Colonic mucosa (tissue), 4 donors: Measurements from ENCODE around the gene C14orf132. TPM values are rescaled to one million over a fixed set of nuclear protein-coding genes. Genes with fewer than 3 reads are reported as not detected.

Experiments
- DNase-seq: peaks from one replicate; pipeline ENCODE4 v3.0.0-alpha.2; 2020
- H3K27ac ChIP-seq: fragments of 200-600 bp; one replicate; pipeline ENCODE4 v1.8.0; 2021
- H3K27me3 ChIP-seq: fragments of 200-600 bp; one replicate; pipeline ENCODE4 v1.8.0; 2021
- H3K36me3 ChIP-seq: fragments of 200-600 bp; one replicate; pipeline ENCODE4 v1.8.0; 2021
- H3K4me1 ChIP-seq: fragments of 200-600 bp; one replicate; pipeline ENCODE4 v1.8.0; 2021; ENCODE audit warnings: mild to moderate bottlenecking
- H3K4me3 ChIP-seq: fragments of 200-600 bp; one replicate; pipeline ENCODE4 v1.8.0; 2021
- H3K9ac ChIP-seq, 2 donors: one replicate each; pipeline ENCODE4 v1.7.0; 2013; ENCODE audit warnings: control low read depth in 2 of 2, low read depth in 2 of 2, low read length in 2 of 2
- H3K9me3 ChIP-seq: fragments of 200-600 bp; one replicate; pipeline ENCODE4 v1.8.0; 2021
- intact Hi-C: fragments of 100-400 bp; cut with DNase I; formaldehyde crosslinking; loops from one replicate; pipeline ENCODE4 v1.14.1; 2022
- total RNA-seq, 2 donors: library from RNA; stranded (reverse); fragmentation: NEBNext Ultra II Directional in 1 of 2; extraction: Animal tissue kit (Norgen Biotek cat#: 25700) in 1 of 2; gene quantifications; one replicate each; pipeline ENCODE4 v1.2.1, GENCODE V29; 2021
- TF ChIP-seq, protein P1 (sequence below): fragments of 200-600 bp; IDR thresholded peaks from one replicate; pipeline ENCODE4 v1.8.0; 2022; ENCODE audit warnings: antibody characterized with exemption, mild to moderate bottlenecking
- donor health status: healthy.
- donor health status: DM: no; HTN: no; CAD: no.
- donor health status: DM: no; HTN: no; CAD: no.

C14orf132 gene
- total RNA-seq, 2 donors from 2014 or later, result 2.2 to 3.6 TPM

DNA sequence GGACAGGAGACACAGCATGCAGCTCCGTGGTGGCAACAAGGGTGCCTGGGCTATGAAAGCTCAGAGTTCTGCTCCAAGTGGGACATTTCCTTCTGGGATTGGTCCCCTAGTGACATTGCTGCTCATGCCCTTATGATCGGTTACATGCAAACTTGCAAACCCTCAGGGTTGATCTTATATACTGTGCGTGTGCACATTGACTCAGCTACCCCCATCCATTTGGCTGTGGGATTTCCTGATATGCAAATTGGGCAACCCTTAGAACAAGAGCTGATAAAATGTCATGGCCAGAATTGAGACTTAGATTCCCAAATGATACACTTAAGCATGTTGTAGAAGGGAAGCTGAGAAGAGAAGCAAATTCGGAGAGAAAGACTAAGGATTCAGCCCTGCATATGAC, 92.7 kb downstream of the C14orf132 start:
- Histone ChIP-seq H3K36me3 (no peaks in the 10 kb centered on the region), H3K27me3 (no peaks in the 10 kb centered on the region), H3K27ac (no peak overlapping the region), H3K4me3 (no peak overlapping the region), H3K9ac (no peak overlapping the region), H3K4me1 (no peaks in the 10 kb centered on the region), H3K9me3 (no peaks in the 10 kb centered on the region)
- DNase-seq, result no peak
- TF ChIP-seq, protein P1, sequence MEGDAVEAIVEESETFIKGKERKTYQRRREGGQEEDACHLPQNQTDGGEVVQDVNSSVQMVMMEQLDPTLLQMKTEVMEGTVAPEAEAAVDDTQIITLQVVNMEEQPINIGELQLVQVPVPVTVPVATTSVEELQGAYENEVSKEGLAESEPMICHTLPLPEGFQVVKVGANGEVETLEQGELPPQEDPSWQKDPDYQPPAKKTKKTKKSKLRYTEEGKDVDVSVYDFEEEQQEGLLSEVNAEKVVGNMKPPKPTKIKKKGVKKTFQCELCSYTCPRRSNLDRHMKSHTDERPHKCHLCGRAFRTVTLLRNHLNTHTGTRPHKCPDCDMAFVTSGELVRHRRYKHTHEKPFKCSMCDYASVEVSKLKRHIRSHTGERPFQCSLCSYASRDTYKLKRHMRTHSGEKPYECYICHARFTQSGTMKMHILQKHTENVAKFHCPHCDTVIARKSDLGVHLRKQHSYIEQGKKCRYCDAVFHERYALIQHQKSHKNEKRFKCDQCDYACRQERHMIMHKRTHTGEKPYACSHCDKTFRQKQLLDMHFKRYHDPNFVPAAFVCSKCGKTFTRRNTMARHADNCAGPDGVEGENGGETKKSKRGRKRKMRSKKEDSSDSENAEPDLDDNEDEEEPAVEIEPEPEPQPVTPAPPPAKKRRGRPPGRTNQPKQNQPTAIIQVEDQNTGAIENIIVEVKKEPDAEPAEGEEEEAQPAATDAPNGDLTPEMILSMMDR, result no peak
- intact Hi-C loops, result no loop called here

GRCh38 chr14:96134508-96134907, 95.3 kb downstream of the C14orf132 start:
- Histone ChIP-seq H3K4me3 (no peak overlapping the region), H3K9ac (no peak overlapping the region), H3K27me3 (no peaks in the 10 kb centered on the region), H3K36me3 (no peaks in the 10 kb centered on the region), H3K27ac (no peak overlapping the region), H3K4me1 (no peaks in the 10 kb centered on the region), H3K9me3 (no peaks in the 10 kb centered on the region)
- TF ChIP-seq, protein P1, result no peak
- intact Hi-C loops, result no loop called here
- DNase-seq, result no peak

DNA sequence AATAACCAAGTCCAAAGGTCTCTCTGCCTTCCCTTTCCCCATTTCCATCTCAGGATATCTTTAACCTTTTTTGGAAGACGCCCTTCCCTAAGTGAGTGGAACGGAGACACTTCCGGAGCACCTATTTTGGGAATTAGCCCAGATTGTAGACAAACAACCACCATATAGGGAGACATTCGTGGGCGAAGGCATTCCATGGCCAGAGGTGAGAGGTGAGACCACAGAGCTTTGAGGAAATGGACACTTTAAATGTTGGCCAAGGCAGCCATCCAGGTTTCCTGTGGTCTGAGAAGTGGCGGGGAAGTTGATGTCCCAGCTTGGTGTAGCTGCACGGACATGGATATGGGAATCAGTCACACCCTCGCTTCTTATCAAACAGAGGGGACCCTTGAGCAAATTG, 96.1 kb downstream of the C14orf132 start:
- no peak overlapping the region for H3K9ac ChIP-seq
- H3K36me3 ChIP-seq, result no peaks in the 10 kb centered on the region
- no peak for DNase-seq
- H3K4me1 ChIP-seq, result no peaks in the 10 kb centered on the region
- H3K27ac ChIP-seq, result no peak overlapping the region
- H3K4me3 ChIP-seq, result no peak overlapping the region
- intact Hi-C loops, result no loop called here
- TF ChIP-seq, protein P1, result no peak
- H3K9me3 ChIP-seq, result no peaks in the 10 kb centered on the region
- no peaks in the 10 kb centered on the region for H3K27me3 ChIP-seq

- no peak for DNase-seq
- Histone ChIP-seq H3K4me1 (no peaks in the 10 kb centered on the region), H3K9ac (no peak overlapping the region), H3K27me3 (no peaks in the 10 kb centered on the region), H3K27ac (no peak overlapping the region), H3K4me3 (no peak overlapping the region), H3K9me3 (no peaks in the 10 kb centered on the region), H3K36me3 (no peaks in the 10 kb centered on the region)
- intact Hi-C loops, result no loop called here
- TF ChIP-seq, protein P1, result no peak
Measured at GRCh38 chr14:96136371-96137005, 97.3 kb downstream of the C14orf132 start.

DNA sequence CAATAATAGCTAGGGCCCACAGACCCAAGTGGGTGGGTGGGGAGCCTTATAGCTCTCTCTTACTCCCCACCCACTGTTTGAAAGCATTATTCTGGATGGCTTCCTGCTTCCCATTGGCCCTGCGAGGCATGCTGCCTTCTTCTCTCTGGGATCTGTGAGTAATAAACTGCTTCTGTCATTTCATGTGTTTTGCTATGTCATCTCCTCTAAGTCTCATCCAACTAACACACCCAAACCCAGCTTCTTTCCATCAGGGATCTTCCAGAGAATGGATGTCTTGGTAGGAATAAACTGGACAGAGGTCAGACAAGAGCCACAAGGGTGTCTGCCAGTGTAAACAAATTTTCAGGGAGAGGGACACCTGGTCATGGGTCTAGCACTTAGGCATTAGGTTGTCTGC, 99.1 kb downstream of the C14orf132 start:
- TF ChIP-seq, protein P1, result no peak
- Histone ChIP-seq H3K9ac (no peak overlapping the region), H3K36me3 (no peaks in the 10 kb centered on the region), H3K9me3 (no peaks in the 10 kb centered on the region), H3K4me1 (no peaks in the 10 kb centered on the region), H3K27me3 (no peaks in the 10 kb centered on the region), H3K27ac (no peak overlapping the region), H3K4me3 (no peak overlapping the region)
- intact Hi-C loops, result no loop called here
- DNase-seq, result no peak
